Measurements from ENCODE around the gene SHC4.
A peak's percentile ranks its signal among the peaks of the same experiment; 100 is the strongest.

Gene SHC4

GRCh38 chr15:48800245-48800644 lies 163.5 kb downstream of the SHC4 start:
- Histone ChIP-seq H3K9ac (ENCODE audit: low read length) (peak overlapping the region; percentile 82), H2BK12ac (ENCODE audit: low read length in 2 of 2) (no peak overlapping the region), H2AFZ (ENCODE audit: low read depth, low read length) (no peak overlapping the region), H3K23ac (ENCODE audit: low read length in 2 of 2) (no peak overlapping the region), H2BK120ac (ENCODE audit: low read depth, low read length) (no peak overlapping the region), H4K8ac (ENCODE audit: low read length) (no peak overlapping the region), H3K27ac (ENCODE audit: low read length, poor library complexity, severe bottlenecking) (no peak overlapping the region), H4K91ac (ENCODE audit: low read length) (no peak overlapping the region), H3K14ac (ENCODE audit: low read length in 2 of 2) (no peak overlapping the region), H3K4me2 (ENCODE audit: low read length, poor library complexity, severe bottlenecking) (no peak overlapping the region), H2BK5ac (ENCODE audit: low read depth, low read length, poor library complexity, severe bottlenecking) (no peak overlapping the region), H3K27me3 (ENCODE audit: control insufficient read depth in 1 of 2, insufficient read depth in 1 of 2, low read length in 2 of 2) (no peaks in the 10 kb centered on the region), H3K4me3 (ENCODE audit: insufficient read depth in 1 of 2, low read depth in 1 of 2, low read length in 2 of 2) (no peak overlapping the region), H3K79me1 (replicated peaks; ENCODE audit: low read length, poor library complexity, severe bottlenecking) (peaks cover 15% of the 10 kb centered on the region), H3K36me3 (ENCODE audit: control insufficient read depth in 1 of 2, insufficient read depth in 2 of 2, low read depth in 1 of 2, low read length in 2 of 2) (peaks cover 0 to 3% of the 10 kb centered on the region in 2 experiments), H2BK15ac (ENCODE audit: low read depth, poor library complexity, severe bottlenecking) (no peak overlapping the region), H3K4me1 (ENCODE audit: control insufficient read depth, insufficient read depth, low read depth, low read length) (peaks cover 2% of the 10 kb centered on the region), H3K18ac (ENCODE audit: low read depth in 1 of 2, low read length in 2 of 2) (no peak overlapping the region), H2AK5ac (ENCODE audit: low read length, severe bottlenecking) (no peak overlapping the region), H3K4ac (ENCODE audit: low read depth in 1 of 2, low read length in 2 of 2) (no peak overlapping the region), H3K9me3 (ENCODE audit: control insufficient read depth, low read length) (no peaks in the 10 kb centered on the region)
- no peak for DNase-seq
- WGBS = 100% methylated on average over 1 of the region's 1 CpG

- Histone ChIP-seq H3K9ac (ENCODE audit: low read length) (peak overlapping the region; percentile 77), H2BK5ac (ENCODE audit: low read depth, low read length, poor library complexity, severe bottlenecking) (no peak overlapping the region), H2AFZ (ENCODE audit: low read depth, low read length) (no peak overlapping the region), H2AK5ac (ENCODE audit: low read length, severe bottlenecking) (no peak overlapping the region), H3K14ac (ENCODE audit: low read length in 2 of 2) (no peak overlapping the region), H3K9me3 (ENCODE audit: control insufficient read depth, low read length) (no peaks in the 10 kb centered on the region), H3K79me1 (replicated peaks; ENCODE audit: low read length, poor library complexity, severe bottlenecking) (peaks cover 4% of the 10 kb centered on the region), H4K8ac (ENCODE audit: low read length) (peak overlapping the region; percentile 35), H4K91ac (ENCODE audit: low read length) (no peak overlapping the region), H3K4me2 (ENCODE audit: low read length, poor library complexity, severe bottlenecking) (peak overlapping the region; percentile 10), H3K4me3 (ENCODE audit: insufficient read depth in 1 of 2, low read depth in 1 of 2, low read length in 2 of 2) (peak overlapping the region in 1 of 2 experiments; percentile 64), H2BK15ac (ENCODE audit: low read depth, poor library complexity, severe bottlenecking) (no peak overlapping the region), H3K27ac (ENCODE audit: low read length, poor library complexity, severe bottlenecking) (no peak overlapping the region), H2BK12ac (ENCODE audit: low read length in 2 of 2) (peak overlapping the region in 1 of 2 experiments; percentile 83), H3K23ac (ENCODE audit: low read length in 2 of 2) (no peak overlapping the region), H3K18ac (ENCODE audit: low read depth in 1 of 2, low read length in 2 of 2) (no peak overlapping the region), H3K36me3 (ENCODE audit: control insufficient read depth in 1 of 2, insufficient read depth in 2 of 2, low read depth in 1 of 2, low read length in 2 of 2) (no peaks in the 10 kb centered on the region), H2BK120ac (ENCODE audit: low read depth, low read length) (no peak overlapping the region), H3K4me1 (ENCODE audit: control insufficient read depth, insufficient read depth, low read depth, low read length) (peaks cover 2% of the 10 kb centered on the region), H3K4ac (ENCODE audit: low read depth in 1 of 2, low read length in 2 of 2) (no peak overlapping the region), H3K27me3 (ENCODE audit: control insufficient read depth in 1 of 2, insufficient read depth in 1 of 2, low read length in 2 of 2) (no peaks in the 10 kb centered on the region)
- no CpG with 5 or more reads among the region's 1 CpG for WGBS
- DNase-seq = no peak
These were observed 165.4 kb downstream of the SHC4 start for GRCh38 chr15:48798319-48798718.

- peaks cover 4% of the 10 kb centered on the region for H3K79me1 ChIP-seq (replicated peaks; ENCODE audit: low read length, poor library complexity, severe bottlenecking)
- no peaks in the 10 kb centered on the region for H3K9me3 ChIP-seq (ENCODE audit: control insufficient read depth, low read length)
- H3K4me1 ChIP-seq (ENCODE audit: control insufficient read depth, insufficient read depth, low read depth, low read length) = peaks cover 2% of the 10 kb centered on the region
- H3K4ac ChIP-seq (ENCODE audit: low read depth in 1 of 2, low read length in 2 of 2) = no peak overlapping the region
- no peak overlapping the region for H3K4me2 ChIP-seq (ENCODE audit: low read length, poor library complexity, severe bottlenecking)
- H2BK12ac ChIP-seq (ENCODE audit: low read length in 2 of 2) = no peak overlapping the region
- no peak overlapping the region for H3K18ac ChIP-seq (ENCODE audit: low read depth in 1 of 2, low read length in 2 of 2)
- H3K36me3 ChIP-seq (ENCODE audit: control insufficient read depth in 1 of 2, insufficient read depth in 2 of 2, low read depth in 1 of 2, low read length in 2 of 2) = peaks cover 4 to 6% of the 10 kb centered on the region in 2 experiments
- no peak overlapping the region for H2BK5ac ChIP-seq (ENCODE audit: low read depth, low read length, poor library complexity, severe bottlenecking)
- H3K27me3 ChIP-seq (ENCODE audit: control insufficient read depth in 1 of 2, insufficient read depth in 1 of 2, low read length in 2 of 2) = no peaks in the 10 kb centered on the region
- H3K4me3 ChIP-seq (ENCODE audit: insufficient read depth in 1 of 2, low read depth in 1 of 2, low read length in 2 of 2) = peak overlapping the region in 1 of 2 experiments; percentile 64
- H3K14ac ChIP-seq (ENCODE audit: low read length in 2 of 2) = no peak overlapping the region
- H4K8ac ChIP-seq (ENCODE audit: low read length) = no peak overlapping the region
- H2BK15ac ChIP-seq (ENCODE audit: low read depth, poor library complexity, severe bottlenecking) = no peak overlapping the region
- 30% methylated on average over 3 of the region's 3 CpGs for WGBS
- H4K91ac ChIP-seq (ENCODE audit: low read length) = no peak overlapping the region
- no peak overlapping the region for H2AK5ac ChIP-seq (ENCODE audit: low read length, severe bottlenecking)
- DNase-seq = peak; percentile 85
- H3K9ac ChIP-seq (ENCODE audit: low read length) = peak overlapping the region; percentile 77
- no peak overlapping the region for H2BK120ac ChIP-seq (ENCODE audit: low read depth, low read length)
- H3K23ac ChIP-seq (ENCODE audit: low read length in 2 of 2) = no peak overlapping the region
- no peak overlapping the region for H2AFZ ChIP-seq (ENCODE audit: low read depth, low read length)
- H3K27ac ChIP-seq (ENCODE audit: low read length, poor library complexity, severe bottlenecking) = peak overlapping the region; percentile 62
These were observed 166.8 kb downstream of the SHC4 start for GRCh38 chr15:48796930-48797329.

GRCh38 chr15:48796521-48796920 lies 167.2 kb downstream of the SHC4 start:
- Histone ChIP-seq H3K4ac (ENCODE audit: low read depth in 1 of 2, low read length in 2 of 2) (no peak overlapping the region), H2BK15ac (ENCODE audit: low read depth, poor library complexity, severe bottlenecking) (no peak overlapping the region), H2AFZ (ENCODE audit: low read depth, low read length) (no peak overlapping the region), H3K14ac (ENCODE audit: low read length in 2 of 2) (no peak overlapping the region), H3K4me3 (ENCODE audit: insufficient read depth in 1 of 2, low read depth in 1 of 2, low read length in 2 of 2) (no peak overlapping the region), H4K91ac (ENCODE audit: low read length) (no peak overlapping the region), H3K9me3 (ENCODE audit: control insufficient read depth, low read length) (no peaks in the 10 kb centered on the region), H3K79me1 (replicated peaks; ENCODE audit: low read length, poor library complexity, severe bottlenecking) (peaks cover 4% of the 10 kb centered on the region), H4K8ac (ENCODE audit: low read length) (no peak overlapping the region), H3K36me3 (ENCODE audit: control insufficient read depth in 1 of 2, insufficient read depth in 2 of 2, low read depth in 1 of 2, low read length in 2 of 2) (peaks cover 4 to 6% of the 10 kb centered on the region in 2 experiments), H3K27me3 (ENCODE audit: control insufficient read depth in 1 of 2, insufficient read depth in 1 of 2, low read length in 2 of 2) (no peaks in the 10 kb centered on the region), H3K23ac (ENCODE audit: low read length in 2 of 2) (no peak overlapping the region), H2BK12ac (ENCODE audit: low read length in 2 of 2) (no peak overlapping the region), H3K4me2 (ENCODE audit: low read length, poor library complexity, severe bottlenecking) (no peak overlapping the region), H3K9ac (ENCODE audit: low read length) (peak overlapping the region; percentile 77), H2AK5ac (ENCODE audit: low read length, severe bottlenecking) (no peak overlapping the region), H3K27ac (ENCODE audit: low read length, poor library complexity, severe bottlenecking) (peak overlapping the region; percentile 62), H2BK120ac (ENCODE audit: low read depth, low read length) (no peak overlapping the region), H2BK5ac (ENCODE audit: low read depth, low read length, poor library complexity, severe bottlenecking) (no peak overlapping the region), H3K4me1 (ENCODE audit: control insufficient read depth, insufficient read depth, low read depth, low read length) (peaks cover 2% of the 10 kb centered on the region), H3K18ac (ENCODE audit: low read depth in 1 of 2, low read length in 2 of 2) (no peak overlapping the region)
- peak; percentile 60 for DNase-seq
- 55% methylated on average over 1 of the region's 3 CpGs for WGBS
